GM12878 (cell line): Measurements from ENCODE around the gene TFPI2. TPM values are rescaled to one million over a fixed set of nuclear protein-coding genes. Genes with fewer than 3 reads are reported as not detected.
A peak's percentile ranks its signal among the peaks of the same experiment; 100 is the strongest.
"Not testable (repeated sequence)": the region's sequence is repeated elsewhere in the genome, so short reads cannot be mapped to it uniquely, and the experiment has no call there.

Experiments used
- ATAC-seq: fragments of 200-7000 bp; cut with Tn5 transposase; 3 replicates; pipeline ENCODE4 v1.9.1; 2020; ENCODE audit warnings: mild to moderate bottlenecking, moderate library complexity
- BruUV-seq: library from RNA; stranded (reverse); fragments of 400-500 nt; replicated peaks from 2 replicates; lab custom pipeline; 2021; lab: Mats Ljungman, UMichigan
- CTCF ChIA-PET: fragments of 300-600 bp; sonication (Branson Sonifier 250); formaldehyde crosslinking; extraction: SDS; loops from one replicate; lab custom pipeline; 2021; ENCODE audit warnings: inconsistent platforms; lab: Yijun Ruan, JAX
- POLR2A ChIA-PET: fragments of 350-600 bp; formaldehyde crosslinking; extraction: SDS; loops from one replicate; lab custom pipeline; 2021; ENCODE audit warnings: inconsistent platforms; lab: Charles Lee
- RAD21 ChIA-PET: fragments of 300-600 bp; sonication (Branson Sonifier 250); formaldehyde crosslinking; loops from one replicate; lab custom pipeline; 2023; ENCODE audit warnings: antibody characterized with exemption; ENCODE audit not compliant: unreplicated experiment; lab: Charles Lee
- SMC1A ChIA-PET: fragments of 300-600 bp; sonication (Branson Sonifier 250); formaldehyde crosslinking; loops from one replicate; lab custom pipeline; 2023; ENCODE audit not compliant: unreplicated experiment, uncharacterized antibody; lab: Charles Lee
- DNase-seq: peaks from one replicate; pipeline ENCODE4 v3.0.0-alpha.2; 2011; ENCODE audit warnings: low read depth, low spot score
- FAIRE-seq: peaks from 3 replicates; lab custom pipeline; 2011; peaks lifted over from hg19 to GRCh38; lab: Jason Lieb, UNC
- H2AFZ ChIP-seq: 2 replicates; pipeline ENCODE4 v1.6.0; 2011; ENCODE audit warnings: low read depth, low read length, control low read depth; ENCODE audit not compliant: control insufficient read depth
- H3K27ac ChIP-seq: 2 replicates; pipeline ENCODE4 v1.5.1; 2011; ENCODE audit warnings: control low read depth; ENCODE audit not compliant: control insufficient read depth, insufficient read depth
- H3K27me3 ChIP-seq, 2 experiments: replicated peaks in 1 of 2; 2 replicates each; pipeline versions ENCODE4 v1.6.0 to v1.6.1; 2011; ENCODE audit warnings: low read length in 1 of 2; ENCODE audit not compliant: control insufficient read depth in 2 of 2, insufficient read depth in 2 of 2
- H3K36me3 ChIP-seq, 2 experiments: 2 replicates each; pipeline ENCODE4 v1.5.1; 2011; ENCODE audit warnings: low read length in 1 of 2; ENCODE audit not compliant: control insufficient read depth in 2 of 2, insufficient read depth in 2 of 2
- H3K4me1 ChIP-seq: 2 replicates; pipeline ENCODE4 v1.6.1; 2011; ENCODE audit warnings: mild to moderate bottlenecking, low read length, moderate library complexity, mixed read lengths; ENCODE audit not compliant: control insufficient read depth, insufficient read depth
- H3K4me2 ChIP-seq: 2 replicates; pipeline ENCODE4 v1.6.0; 2011; ENCODE audit warnings: control low read depth; ENCODE audit not compliant: control insufficient read depth, insufficient read depth
- H3K4me3 ChIP-seq: fragments of 200-600 bp; sonication (generic); 2 replicates; pipeline ENCODE4 v1.5.1; 2016
- H3K79me2 ChIP-seq: 2 replicates; pipeline ENCODE4 v1.6.0; 2011; ENCODE audit warnings: low read length; ENCODE audit not compliant: control insufficient read depth, insufficient read depth
- H3K9ac ChIP-seq: 2 replicates; pipeline ENCODE4 v1.8.0; 2011; ENCODE audit warnings: low read length, control low read depth, mixed read lengths; ENCODE audit not compliant: control insufficient read depth, insufficient read depth
- H3K9me3 ChIP-seq: replicated peaks from 3 replicates; pipeline ENCODE4 v1.5.1; 2011; ENCODE audit warnings: mild to moderate bottlenecking, low read length; ENCODE audit not compliant: control insufficient read depth, insufficient read depth
- H4K20me1 ChIP-seq: 2 replicates; pipeline ENCODE4 v1.6.0; 2011; ENCODE audit not compliant: control insufficient read depth, insufficient read depth
- WGBS: methylation state at CpG from one replicate; pipeline ENCODE4 v1.1.6; 2016; ENCODE audit warnings: low lambda C conversion rate; ENCODE audit not compliant: insufficient replicate concordance, insufficient coverage; ENCODE audit errors: missing lambda C conversion rate; 5-methylcytosine and 5-hydroxymethylcytosine counted together
- in situ Hi-C: fragments of 300-500 bp; cut with MboI; formaldehyde crosslinking; loops from 9 replicates; pipeline ENCODE4 v1.14.3; 2018; ENCODE audit warnings: mixed read lengths
- intact Hi-C: fragments of 100-400 bp; cut with micrococcal nuclease; formaldehyde crosslinking; loops from one replicate; pipeline ENCODE4 v1.14.2; 2022; ENCODE audit not compliant: unreplicated experiment
- polyA plus RNA-seq, 11 experiments: library from polyadenylated mRNA; depleted of rRNA in 4 of 11; unstranded in 6 of 11; stranded (reverse) in 5 of 11; fragments of >200 nt; fragmentation: Nextera tagmentation in 4 of 11; fragmentation: Illumina TruSeq in 1 of 11; extraction: Ambion mirVana in 4 of 11; extraction: Trizol in 1 of 11; gene quantifications; 1 replicate in 1 of 11; 2 replicates in 10 of 11; pipeline versions ENCODE4 v1.2.1 to v1.2.3, GENCODE V29; 2011 to 2016; ENCODE audit warnings: inconsistent platforms in 2 of 11, missing spikeins in 2 of 11, low read depth in 1 of 11
- total RNA-seq, 4 experiments: library from RNA; depleted of rRNA in 3 of 4; stranded (reverse); fragments of >200 nt in 3 of 4; fragmentation: Illumina TruSeq in 1 of 4; extraction: Trizol in 1 of 4; gene quantifications; 2 replicates each; pipeline versions ENCODE4 v1.2.1 to v1.2.3, GENCODE V29; 2013 to 2021

The TFPI2 gene
- total and polyA plus RNA-seq, 10 of the 15 experiments (the other 5 are each of a cell fraction or from before 2014, with no cell fraction given), result 0.07 to 1.1 (median 0.31) TPM; not detected in 5

- H3K4me3 ChIP-seq, BruUV-seq, POLR2A ChIA-PET, RAD21 ChIA-PET, H3K79me2 ChIP-seq, H3K27ac ChIP-seq, in situ Hi-C loops, H3K36me3 ChIP-seq, H3K4me2 ChIP-seq, CTCF ChIA-PET, H3K9ac ChIP-seq, H3K27me3 ChIP-seq, H3K9me3 ChIP-seq, DNase-seq, H2AFZ ChIP-seq, SMC1A ChIA-PET, H4K20me1 ChIP-seq, FAIRE-seq, intact Hi-C loops, ATAC-seq, H3K4me1 ChIP-seq: not testable (repeated sequence)
- WGBS, result 41% methylated on average over 4 of the region's 4 CpGs
These were observed 25.8 kb upstream of the TFPI2 start for GRCh38 chr7:93916315-93916714.

GRCh38 chr7:93915888-93916287, 25.3 kb upstream of the TFPI2 start:
- intact Hi-C loops, H3K27ac ChIP-seq, SMC1A ChIA-PET, RAD21 ChIA-PET, H3K36me3 ChIP-seq, H3K4me1 ChIP-seq, in situ Hi-C loops, H3K4me2 ChIP-seq, H3K27me3 ChIP-seq, H3K4me3 ChIP-seq, BruUV-seq, CTCF ChIA-PET, H2AFZ ChIP-seq, DNase-seq, POLR2A ChIA-PET, FAIRE-seq, H3K9ac ChIP-seq, H4K20me1 ChIP-seq, H3K79me2 ChIP-seq, H3K9me3 ChIP-seq: not testable (repeated sequence)
- peak; percentile 77 for ATAC-seq

- DNase-seq, intact Hi-C loops, in situ Hi-C loops, FAIRE-seq, H3K4me2 ChIP-seq, H3K9me3 ChIP-seq, POLR2A ChIA-PET, RAD21 ChIA-PET, H3K27ac ChIP-seq, H3K79me2 ChIP-seq, H3K4me1 ChIP-seq, H2AFZ ChIP-seq, H3K4me3 ChIP-seq, H3K9ac ChIP-seq, SMC1A ChIA-PET, BruUV-seq, H3K27me3 ChIP-seq, H4K20me1 ChIP-seq, ATAC-seq, H3K36me3 ChIP-seq: not testable (repeated sequence)
- CTCF ChIA-PET, result interaction anchor here (0.7 kb wide), 1 partner anchor 1566 kb away, joined by 3 read pairs; no protein-coding TSS in a partner anchor
- 96% methylated on average over 3 of the region's 3 CpGs for WGBS
These were observed 24.8 kb upstream of the TFPI2 start for GRCh38 chr7:93915206-93915842.
